Cardiac muscle cell (in vitro differentiated cells and primary cell): ENCODE data around the gene SMS. TPM values are rescaled to one million over a fixed set of nuclear protein-coding genes. Genes with fewer than 3 reads are reported as not detected.
"Not testable (repeated sequence)": the region's sequence is repeated elsewhere in the genome, so short reads cannot be mapped to it uniquely, and the experiment has no call there.

ENCODE experiments used
- DNase-seq, 2 donors: peaks; one replicate each; pipeline versions ENCODE4 v3.0.0 to v3.0.0-alpha.2; 2010 to 2017; ENCODE audit warnings: low read depth in 1 of 2, low spot score in 1 of 2
- H3K27ac ChIP-seq: fragments of 200-600 bp; sonication (generic); 2 replicates; pipeline ENCODE4 v1.5.1; 2016
- H3K27me3 ChIP-seq: fragments of 200-600 bp; sonication (generic); 2 replicates; pipeline ENCODE4 v1.6.0; 2016; ENCODE audit warnings: control low read depth
- H3K36me3 ChIP-seq: fragments of 200-600 bp; sonication (generic); 2 replicates; pipeline ENCODE4 v1.5.1; 2016; ENCODE audit warnings: control low read depth
- H3K4me1 ChIP-seq: fragments of 200-600 bp; sonication (generic); 2 replicates; pipeline ENCODE4 v1.8.1; 2017; ENCODE audit warnings: low read depth, mild to moderate bottlenecking, mixed run types
- H3K4me3 ChIP-seq: fragments of 200-600 bp; sonication (generic); 2 replicates; pipeline ENCODE4 v1.5.1; 2016; ENCODE audit warnings: mild to moderate bottlenecking
- H3K9me3 ChIP-seq: fragments of 200-600 bp; sonication (generic); 2 replicates; pipeline ENCODE4 v1.5.1; 2017; ENCODE audit warnings: low read depth, mild to moderate bottlenecking, control low read depth
- polyA plus RNA-seq: library from polyadenylated mRNA; unstranded; fragments of >200 nt; fragmentation: Nextera tagmentation; extraction: Ambion mirVana; gene quantifications from 2 replicates; pipeline ENCODE4 v1.2.1, GENCODE V29; 2016
- total RNA-seq: library from RNA; depleted of rRNA; stranded (reverse); fragments of >200 nt; gene quantifications from 2 replicates; pipeline ENCODE4 v1.2.3, GENCODE V29; 2016
- TF ChIP-seq, protein P1 (sequence below): IDR thresholded peaks from 2 replicates; pipeline ENCODE4 v1.5.1; 2012; ENCODE audit warnings: low read depth, mild to moderate bottlenecking, low read length

Gene SMS
- total and polyA plus RNA-seq, 2 experiments from 2014 or later, result 253 to 403 TPM

DNA sequence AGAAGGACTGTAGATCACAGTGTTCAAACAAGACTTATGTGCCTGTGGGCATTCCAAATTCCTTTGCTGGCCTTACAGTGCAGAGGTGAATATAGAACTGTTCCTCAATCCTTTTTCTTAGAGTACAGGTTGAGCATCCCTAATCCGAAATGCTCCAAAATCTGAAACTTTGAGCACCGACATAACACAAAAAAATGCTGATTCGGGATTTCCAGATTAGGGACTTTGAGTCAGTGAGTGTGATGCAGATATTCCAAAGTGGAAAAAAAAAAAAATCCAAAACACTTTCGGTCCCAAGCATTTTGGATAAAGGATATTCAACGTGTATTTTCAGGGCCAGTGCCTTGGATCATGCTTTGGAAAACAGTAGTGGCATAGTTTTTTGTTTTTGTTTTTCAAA lies 9.2 kb downstream of the SMS start:
- Histone ChIP-seq H3K4me1 (peaks cover 67% of the 10 kb centered on the region), H3K27ac (peak overlapping the region; percentile 97), H3K4me3 (no peak overlapping the region), H3K36me3 (no peaks in the 10 kb centered on the region), H3K9me3 (no peaks in the 10 kb centered on the region), H3K27me3 (no peaks in the 10 kb centered on the region)
- TF ChIP-seq, protein P1, sequence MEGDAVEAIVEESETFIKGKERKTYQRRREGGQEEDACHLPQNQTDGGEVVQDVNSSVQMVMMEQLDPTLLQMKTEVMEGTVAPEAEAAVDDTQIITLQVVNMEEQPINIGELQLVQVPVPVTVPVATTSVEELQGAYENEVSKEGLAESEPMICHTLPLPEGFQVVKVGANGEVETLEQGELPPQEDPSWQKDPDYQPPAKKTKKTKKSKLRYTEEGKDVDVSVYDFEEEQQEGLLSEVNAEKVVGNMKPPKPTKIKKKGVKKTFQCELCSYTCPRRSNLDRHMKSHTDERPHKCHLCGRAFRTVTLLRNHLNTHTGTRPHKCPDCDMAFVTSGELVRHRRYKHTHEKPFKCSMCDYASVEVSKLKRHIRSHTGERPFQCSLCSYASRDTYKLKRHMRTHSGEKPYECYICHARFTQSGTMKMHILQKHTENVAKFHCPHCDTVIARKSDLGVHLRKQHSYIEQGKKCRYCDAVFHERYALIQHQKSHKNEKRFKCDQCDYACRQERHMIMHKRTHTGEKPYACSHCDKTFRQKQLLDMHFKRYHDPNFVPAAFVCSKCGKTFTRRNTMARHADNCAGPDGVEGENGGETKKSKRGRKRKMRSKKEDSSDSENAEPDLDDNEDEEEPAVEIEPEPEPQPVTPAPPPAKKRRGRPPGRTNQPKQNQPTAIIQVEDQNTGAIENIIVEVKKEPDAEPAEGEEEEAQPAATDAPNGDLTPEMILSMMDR, result no peak
- no peak for DNase-seq

DNA sequence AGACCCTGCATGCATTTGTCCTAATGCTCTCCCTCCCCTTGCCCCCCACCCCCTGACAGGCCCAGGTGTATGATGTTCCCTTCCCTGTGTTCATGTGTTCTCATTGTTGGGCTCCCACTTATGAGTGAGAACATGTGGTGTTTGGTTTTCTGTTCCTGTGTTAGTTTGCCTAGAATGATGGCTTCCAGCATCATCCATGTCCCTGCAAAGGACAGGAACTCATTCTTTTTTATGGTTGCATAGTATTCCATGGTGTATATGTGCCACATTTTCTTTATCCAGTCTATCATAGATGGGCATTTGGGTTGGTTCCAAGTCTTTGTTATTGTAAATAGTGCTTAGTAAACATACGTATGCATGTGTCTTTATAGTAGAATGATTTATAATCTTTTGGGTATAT lies 10.0 kb downstream of the SMS start:
- not testable (repeated sequence) for H3K9me3 ChIP-seq, H3K4me3 ChIP-seq, H3K36me3 ChIP-seq, H3K27me3 ChIP-seq, DNase-seq, H3K27ac ChIP-seq
- H3K4me1 ChIP-seq, result peaks cover 76% of the 10 kb centered on the region

DNA sequence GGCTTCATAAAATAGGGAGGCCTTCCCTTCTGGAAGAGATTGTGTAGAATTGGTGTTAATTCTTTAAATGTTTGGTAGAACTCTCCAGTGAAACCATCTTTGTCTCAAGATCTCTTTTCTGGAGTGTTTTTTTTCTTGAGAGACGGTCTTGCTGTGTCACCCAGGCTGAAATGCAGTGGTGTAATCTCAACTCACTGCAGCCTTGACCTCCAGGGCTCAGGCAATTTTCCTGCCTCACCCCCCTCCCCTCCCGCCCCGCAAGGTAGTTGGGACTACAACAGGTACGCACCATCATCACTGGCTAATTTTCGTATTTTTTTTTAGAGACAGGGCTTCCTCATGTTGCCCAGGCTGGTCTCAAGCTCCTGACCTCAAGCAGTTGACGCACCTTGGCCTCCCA lies 12.1 kb downstream of the SMS start:
- H3K4me1 ChIP-seq, result peaks cover 66% of the 10 kb centered on the region
- peak overlapping the region; percentile 80 for H3K27ac ChIP-seq
- H3K36me3 ChIP-seq, result no peaks in the 10 kb centered on the region
- no peaks in the 10 kb centered on the region for H3K9me3 ChIP-seq
- TF ChIP-seq, protein P1, result no peak
- H3K27me3 ChIP-seq, result no peaks in the 10 kb centered on the region
- DNase-seq, result no peak
- H3K4me3 ChIP-seq, result no peak overlapping the region

DNA sequence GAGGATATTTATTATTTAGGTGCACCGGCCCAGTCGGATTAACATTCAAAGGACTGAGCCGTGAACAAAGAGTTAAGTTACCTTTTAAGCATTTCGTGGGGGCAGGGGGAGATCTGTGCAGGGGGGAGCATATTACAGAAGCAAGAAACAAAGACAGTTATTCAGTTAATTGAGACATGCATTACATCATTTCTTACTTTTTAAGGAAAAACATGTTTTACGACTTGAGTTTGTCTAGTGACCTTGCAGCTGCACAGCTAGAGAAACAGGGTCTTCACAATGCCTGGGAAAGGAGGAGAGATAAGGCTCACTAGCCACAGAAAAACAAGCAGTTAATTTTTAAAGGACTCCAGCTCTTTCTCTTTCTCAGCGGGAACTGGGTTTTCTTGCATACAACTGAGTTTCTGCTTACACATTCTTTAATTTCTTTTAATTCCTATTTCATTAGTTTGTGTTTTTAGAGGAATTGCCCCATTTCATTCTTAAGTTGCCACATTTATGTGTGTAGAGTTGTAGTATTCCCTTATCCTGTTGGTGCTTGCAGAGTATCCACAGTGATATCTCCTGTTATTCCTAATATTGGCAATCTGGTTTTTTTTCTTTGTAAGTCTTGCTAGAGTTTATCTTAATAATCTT lies 12.8 kb downstream of the SMS start:
- peak in 1 of 2 donors; percentile 14 for DNase-seq
- H3K4me3 ChIP-seq, H3K36me3 ChIP-seq, H3K9me3 ChIP-seq, H3K27me3 ChIP-seq: not testable (repeated sequence)
- peak overlapping the region; percentile 80 for H3K27ac ChIP-seq
- peaks cover 59% of the 10 kb centered on the region for H3K4me1 ChIP-seq

DNA sequence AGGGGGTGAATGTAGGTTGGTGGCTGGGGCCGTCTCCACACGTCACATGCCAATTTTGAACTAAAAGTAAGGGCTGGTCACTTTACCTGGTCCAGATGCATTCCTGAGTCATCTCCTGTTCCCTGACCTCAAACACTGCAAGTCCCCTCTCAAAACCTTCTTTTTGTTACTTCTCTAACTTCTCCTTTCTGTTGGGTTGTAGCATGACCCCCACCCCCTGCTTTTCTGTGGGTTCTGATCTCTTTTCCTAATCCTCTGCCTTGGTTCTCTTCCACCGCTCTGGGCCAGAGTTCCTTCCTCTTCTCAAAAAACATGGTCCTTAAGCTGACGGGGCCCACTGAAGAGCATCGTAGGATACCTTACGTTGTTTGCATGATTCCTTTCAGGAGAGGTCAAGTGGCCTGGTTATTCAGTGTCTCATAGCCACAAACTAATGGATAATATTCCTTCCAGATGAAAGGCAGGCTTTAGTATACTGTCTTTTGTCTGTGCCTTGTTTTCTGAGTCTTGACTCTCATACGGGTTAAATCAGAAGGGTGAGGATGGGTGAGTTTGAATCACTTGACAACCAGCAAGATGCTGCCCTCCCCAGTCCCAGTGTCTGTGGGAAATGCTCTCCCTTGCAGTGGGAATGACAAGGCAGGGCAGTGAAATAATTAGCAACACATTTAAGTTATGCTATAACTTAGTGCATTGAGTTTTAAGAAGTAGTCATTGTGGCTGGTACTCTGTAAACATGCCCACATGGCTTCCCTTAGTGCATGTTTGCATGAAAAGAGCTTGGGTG lies 15.1 kb downstream of the SMS start:
- Histone ChIP-seq H3K36me3 (no peaks in the 10 kb centered on the region), H3K27me3 (no peaks in the 10 kb centered on the region), H3K4me3 (no peak overlapping the region), H3K9me3 (no peaks in the 10 kb centered on the region), H3K27ac (peak overlapping the region; percentile 80), H3K4me1 (peaks cover 61% of the 10 kb centered on the region)
- TF ChIP-seq, protein P1, result no peak
- no peak for DNase-seq

DNA sequence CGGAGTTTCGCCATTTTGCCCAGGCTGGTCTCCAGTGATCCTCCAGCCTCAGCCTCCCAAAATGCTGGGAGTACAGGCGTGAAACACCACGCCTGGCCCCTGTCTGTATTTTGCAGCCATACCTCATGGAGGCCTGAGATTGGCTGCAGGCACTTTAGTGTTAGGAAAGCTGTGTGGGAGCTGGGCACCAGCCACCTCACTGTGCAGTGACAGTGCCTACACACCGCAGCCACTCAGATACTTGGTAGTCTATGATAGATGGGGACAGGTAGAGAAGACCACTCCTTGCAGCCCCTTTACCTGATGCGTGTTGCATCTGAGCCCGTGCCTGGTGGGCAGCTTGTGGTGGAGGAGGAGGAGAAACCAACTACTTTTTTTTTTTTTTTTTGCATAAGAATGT lies 16.3 kb downstream of the SMS start:
- no peaks in the 10 kb centered on the region for H3K9me3 ChIP-seq
- TF ChIP-seq, protein P1, result no peak
- H3K4me1 ChIP-seq, result peaks cover 73% of the 10 kb centered on the region
- no peak overlapping the region for H3K27ac ChIP-seq
- H3K36me3 ChIP-seq, result no peaks in the 10 kb centered on the region
- DNase-seq, result no peak
- no peaks in the 10 kb centered on the region for H3K27me3 ChIP-seq
- H3K4me3 ChIP-seq, result no peak overlapping the region
